GM23248 (cell line): ENCODE data around the gene SLC5A8.

Experiments used
- EZH2 ChIP-seq: fragments of 200-600 bp; sonication (generic); IDR thresholded peaks from 2 replicates; pipeline ENCODE4 v1.6.1; 2018; ENCODE audit warnings: antibody characterized with exemption, mild to moderate bottlenecking; ENCODE audit not compliant: insufficient read depth, poor library complexity, severe bottlenecking
- EZH2phosphoT487 ChIP-seq: fragments of 200-600 bp; sonication (generic); IDR thresholded peaks from 2 replicates; pipeline ENCODE4 v1.6.1; 2018; ENCODE audit warnings: antibody characterized with exemption, moderate library complexity, mild to moderate bottlenecking, low read depth; ENCODE audit not compliant: insufficient read depth

DNA sequence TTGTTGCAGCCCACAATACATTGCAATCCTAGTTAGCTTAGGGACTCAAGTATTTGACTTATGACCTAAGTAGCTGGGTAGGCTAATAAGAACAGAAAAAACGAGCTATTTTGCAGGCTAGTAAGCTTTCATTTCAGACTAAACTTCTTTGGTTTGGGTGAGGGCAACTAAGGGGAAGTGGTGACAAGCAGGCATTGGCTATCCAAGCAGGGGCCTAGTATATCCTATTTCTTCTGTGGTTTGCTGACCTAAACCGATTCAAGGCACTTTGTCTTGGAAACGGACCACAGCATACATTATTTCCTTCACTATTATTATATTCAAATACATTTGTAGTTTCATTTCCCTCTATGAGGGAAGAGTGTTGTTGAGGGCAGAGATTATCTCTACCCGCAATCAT is 21.6 kb upstream of the SLC5A8 start:
- TF ChIP-seq EZH2phosphoT487 (no peak), EZH2 (no peak)
